HG03342 (cell line): ENCODE results near the gene SCRG1.

ENCODE experiments used
- ATAC-seq: cut with Tn5 transposase; IDR thresholded peaks from one replicate; pipeline ENCODE4 v1.9.1; 2021; ENCODE audit warnings: mild to moderate bottlenecking, moderate library complexity; ENCODE audit not compliant: unreplicated experiment

The SCRG1 gene

GRCh38 chr4:173365359-173365996 lies 33.4 kb downstream of the SCRG1 start:
- ATAC-seq, result no peak

- no peak for ATAC-seq
Observed at GRCh38 chr4:173362666-173363065, 36.2 kb downstream of the SCRG1 start.

GRCh38 chr4:173360587-173361221 lies 38.2 kb downstream of the SCRG1 start:
- ATAC-seq, result no peak

- no peak for ATAC-seq
Observed at GRCh38 chr4:173357939-173358338, 41.0 kb downstream of the SCRG1 start.

GRCh38 chr4:173347467-173347866 lies 51.4 kb downstream of the SCRG1 start:
- no peak for ATAC-seq

- no peak for ATAC-seq
Observed at GRCh38 chr4:173346074-173346473, 52.8 kb downstream of the SCRG1 start.

GRCh38 chr4:173345648-173346047 lies 53.3 kb downstream of the SCRG1 start:
- no peak for ATAC-seq

GRCh38 chr4:173343832-173344397 lies 55.0 kb downstream of the SCRG1 start:
- ATAC-seq, result no peak

- ATAC-seq, result no peak
Observed at GRCh38 chr4:173337463-173337862, 61.5 kb downstream of the SCRG1 start.

- ATAC-seq, result peak; percentile 29
Observed at GRCh38 chr4:173334891-173335752, 63.8 kb downstream of the SCRG1 start.
